HG02763 (cell line): ENCODE results near the gene OR10A5.
"Not testable (repeated sequence)": the region's sequence is repeated elsewhere in the genome, so short reads cannot be mapped to it uniquely, and the experiment has no call there.

ENCODE experiments used
- ATAC-seq: cut with Tn5 transposase; IDR thresholded peaks from one replicate; pipeline ENCODE4 v1.9.1; 2021; ENCODE audit warnings: mild to moderate bottlenecking, moderate library complexity; ENCODE audit not compliant: unreplicated experiment

Gene OR10A5

DNA sequence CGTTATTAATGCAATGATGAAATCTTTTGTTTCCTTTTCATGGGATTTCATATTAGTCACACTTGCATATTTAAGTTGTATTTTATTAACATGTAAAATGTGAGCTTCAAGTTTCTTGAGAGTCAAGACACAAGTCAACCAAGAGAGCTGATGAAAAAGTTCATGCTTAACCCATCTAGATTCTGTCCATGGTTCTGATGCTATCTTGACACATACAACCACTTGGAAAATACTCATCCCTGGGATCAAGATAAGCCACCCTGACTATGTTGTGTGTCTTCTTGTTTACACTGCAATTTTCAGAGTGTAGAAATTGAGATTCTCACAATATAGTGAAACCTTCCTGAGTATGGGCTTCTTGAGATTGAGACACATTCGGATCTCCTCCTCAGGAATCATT is 30.3 kb downstream of the OR10A5 start:
- no peak for ATAC-seq

DNA sequence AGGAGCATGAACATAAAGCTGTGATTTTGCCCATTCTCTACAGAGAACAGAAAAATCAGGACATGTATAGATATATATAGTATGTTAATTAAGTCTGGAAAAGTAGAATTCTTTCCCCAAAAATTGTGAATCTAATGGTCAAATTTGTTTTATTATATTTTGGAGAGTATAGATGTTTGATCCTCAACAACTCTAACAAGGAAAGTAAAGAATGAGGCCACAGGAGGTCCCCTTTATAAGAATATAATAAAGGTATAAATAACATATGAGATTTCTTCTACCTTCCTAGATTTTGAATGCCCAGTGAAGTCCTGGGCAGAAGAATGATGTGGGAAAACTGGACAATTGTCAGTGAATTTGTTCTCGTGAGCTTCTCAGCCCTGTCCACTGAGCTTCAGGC is 30.8 kb downstream of the OR10A5 start, which contains the start of gene OR10A4:
Gene OR10A4 (plus strand): TSS at position 301 of the 400 bp plus-strand sequence. CDS start 23 bp downstream, at position 324.
- no peak for ATAC-seq

DNA sequence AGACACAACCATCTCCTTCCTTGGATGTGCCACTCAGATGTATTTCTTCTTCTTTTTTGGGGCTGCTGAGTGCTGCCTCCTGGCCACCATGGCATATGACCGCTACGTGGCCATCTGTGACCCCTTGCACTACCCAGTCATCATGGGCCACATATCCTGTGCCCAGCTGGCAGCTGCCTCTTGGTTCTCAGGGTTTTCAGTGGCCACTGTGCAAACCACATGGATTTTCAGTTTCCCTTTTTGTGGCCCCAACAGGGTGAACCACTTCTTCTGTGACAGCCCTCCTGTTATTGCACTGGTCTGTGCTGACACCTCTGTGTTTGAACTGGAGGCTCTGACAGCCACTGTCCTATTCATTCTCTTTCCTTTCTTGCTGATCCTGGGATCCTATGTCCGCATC is 31.4 kb downstream of the OR10A5 start:
- no peak for ATAC-seq

DNA sequence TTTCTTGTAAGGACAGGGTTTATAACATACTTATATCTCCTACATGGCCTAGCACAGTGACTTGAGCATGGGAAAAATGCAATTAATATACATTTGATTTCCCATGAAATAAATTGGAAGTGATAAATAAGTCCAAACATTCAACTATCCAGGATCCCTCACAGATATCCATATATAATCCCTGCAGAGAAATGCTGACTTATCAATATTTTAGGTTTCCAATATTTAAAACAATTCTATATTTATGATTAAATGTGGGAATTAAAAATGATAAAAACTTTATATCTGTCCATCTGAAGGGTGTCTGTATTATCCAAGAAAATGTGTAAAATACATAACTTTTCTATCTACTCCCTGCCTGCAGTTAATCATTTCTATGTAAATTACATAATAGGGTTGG is 37.3 kb downstream of the OR10A5 start:
- ATAC-seq = no peak

DNA sequence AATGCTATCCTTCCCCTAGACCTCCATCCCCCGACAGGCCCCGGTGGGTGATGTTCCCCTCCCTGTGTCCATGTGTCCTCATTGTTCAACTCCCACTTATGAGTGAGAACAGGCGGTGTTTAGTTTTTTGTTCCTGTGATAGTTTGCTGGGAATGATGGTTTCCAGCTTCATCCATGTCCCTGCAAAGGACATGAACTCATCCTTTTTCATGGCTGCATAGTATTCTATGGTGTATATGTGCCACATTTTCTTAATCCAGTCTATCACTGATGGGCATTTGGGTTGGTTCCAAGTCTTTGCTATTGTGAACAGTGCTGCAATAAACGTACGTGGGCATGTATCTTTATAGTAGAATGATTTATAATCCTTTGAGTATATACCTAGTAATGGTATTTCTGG is 42.2 kb downstream of the OR10A5 start:
- not testable (repeated sequence) for ATAC-seq

DNA sequence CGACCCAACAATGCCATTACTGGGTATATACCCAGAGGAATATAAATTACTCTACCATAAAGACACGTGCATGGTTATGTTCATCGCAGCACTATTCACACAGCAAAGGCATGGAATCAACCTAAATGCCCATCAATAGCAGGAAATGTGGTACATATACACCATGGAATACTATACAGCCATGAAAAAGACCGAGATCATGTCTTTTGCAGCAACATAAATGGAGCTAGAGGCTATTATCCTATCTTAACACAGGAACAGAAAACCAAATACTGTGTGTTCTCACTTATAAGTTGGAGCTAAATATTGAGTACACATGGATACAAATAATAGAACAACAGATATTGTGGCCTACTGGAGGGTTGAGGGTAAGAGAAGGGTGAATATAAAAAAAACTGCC is 43.3 kb downstream of the OR10A5 start:
- no peak for ATAC-seq

DNA sequence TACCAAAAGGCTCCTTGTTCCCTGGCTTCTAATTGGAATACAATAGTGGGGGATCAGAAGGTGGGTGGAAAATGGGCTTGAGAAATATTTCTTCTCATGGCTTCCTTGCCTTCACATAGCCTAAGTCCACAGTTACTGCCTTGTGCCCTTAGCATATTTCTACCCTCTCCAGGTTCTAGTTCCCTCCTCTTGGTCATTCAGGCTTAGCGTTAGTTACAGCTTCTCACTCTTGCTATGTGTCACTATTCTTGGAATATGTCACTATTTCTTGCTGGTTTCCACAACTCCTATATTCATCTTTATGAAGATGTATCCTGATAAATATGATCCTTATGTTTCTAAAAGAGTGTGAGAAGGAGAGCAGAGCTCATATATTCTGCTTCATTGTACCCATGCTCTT is 44.4 kb downstream of the OR10A5 start:
- no peak for ATAC-seq

DNA sequence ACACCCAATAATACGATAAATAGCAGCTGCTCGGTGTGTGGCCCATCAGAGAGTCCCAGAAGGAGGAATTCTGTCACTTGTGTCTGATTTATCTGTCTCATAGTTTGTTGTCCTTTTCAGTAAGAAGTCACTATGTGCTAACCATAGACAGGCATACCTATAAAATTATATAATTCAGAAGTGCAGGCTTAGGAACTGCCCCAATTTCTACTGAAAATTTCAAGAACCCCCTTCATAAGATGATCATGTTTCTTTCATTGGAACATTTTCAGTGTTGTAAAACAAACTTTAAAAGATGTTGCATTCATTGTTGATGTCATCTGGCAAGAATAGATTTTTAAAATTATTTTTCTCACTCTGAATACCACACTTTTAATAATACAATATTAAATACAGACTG is 46.9 kb downstream of the OR10A5 start, which contains the start of gene OR2D2:
Gene OR2D2 (minus strand): TSS at position 101 of the 400 bp plus-strand sequence. CDS start 0 bp downstream, at position 101.
- ATAC-seq = no peak

DNA sequence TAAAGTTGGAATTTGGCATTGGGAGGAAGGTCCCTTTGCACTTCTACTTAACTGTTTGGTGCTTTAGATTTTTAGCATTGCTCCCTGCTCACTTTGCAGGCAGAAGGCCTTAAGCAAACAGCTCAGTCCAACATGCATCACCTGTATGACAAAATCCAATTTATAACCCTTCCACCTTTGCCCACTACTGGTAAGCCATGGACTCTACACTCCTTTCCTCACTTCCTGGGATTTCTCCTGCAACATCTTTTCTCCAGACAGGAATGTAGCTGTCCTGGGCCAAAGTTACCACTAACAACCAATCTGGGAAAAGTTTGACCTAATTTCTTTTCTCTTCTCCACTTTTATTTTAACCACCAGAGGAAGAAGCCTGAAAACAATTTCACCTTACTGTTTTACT is 48.6 kb downstream of the OR10A5 start:
- no peak for ATAC-seq

DNA sequence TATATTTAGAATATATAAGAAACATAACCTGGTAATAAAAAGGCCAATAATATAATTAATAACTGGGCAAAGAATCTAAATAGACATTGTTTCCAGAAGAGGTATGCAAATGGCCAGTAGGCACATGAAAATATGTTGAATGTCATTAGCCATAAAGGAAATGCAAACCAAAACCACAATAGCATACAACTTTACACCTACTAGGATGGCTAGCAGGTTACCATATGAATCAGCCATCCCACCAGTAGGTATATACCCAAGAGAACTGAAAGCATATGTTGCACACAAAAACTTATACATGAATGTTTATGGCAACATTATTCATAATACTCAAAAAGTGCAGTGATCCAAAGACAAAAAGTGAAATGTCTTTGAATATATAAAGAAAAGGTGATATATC is 49.5 kb downstream of the OR10A5 start:
- peak; percentile 75 for ATAC-seq
